H9 (cell line): Measurements from ENCODE around the gene ADAM19. TPM values are rescaled to one million over a fixed set of nuclear protein-coding genes. Genes with fewer than 3 reads are reported as not detected.

Experiments
- DNase-seq: peaks from one replicate; pipeline ENCODE4 v3.0.0-alpha.2; 2017
- H2AFZ ChIP-seq: one replicate; pipeline ENCODE4 v1.6.1; 2013; ENCODE audit warnings: mild to moderate bottlenecking, low read length, control low read depth, moderate library complexity
- H2AK5ac ChIP-seq: 2 replicates; pipeline ENCODE4 v1.6.1; 2013; ENCODE audit warnings: low read length, control low read depth, mixed read lengths; ENCODE audit not compliant: insufficient read length
- H2BK120ac ChIP-seq: one replicate; pipeline ENCODE4 v1.6.1; 2013; ENCODE audit warnings: low read depth, mild to moderate bottlenecking, low read length, control low read depth, inconsistent platforms; ENCODE audit not compliant: poor library complexity, severe bottlenecking
- H2BK12ac ChIP-seq: 2 replicates; pipeline ENCODE4 v1.6.1; 2013; ENCODE audit warnings: low read length, control low read depth, mixed read lengths, low read depth; ENCODE audit not compliant: insufficient read length
- H2BK15ac ChIP-seq: 2 replicates; pipeline ENCODE4 v1.6.1; 2013; ENCODE audit warnings: low read depth, low read length, control low read depth
- H2BK20ac ChIP-seq: one replicate; pipeline ENCODE4 v1.6.1; 2013; ENCODE audit warnings: low read depth, mild to moderate bottlenecking, low read length, control low read depth, inconsistent platforms; ENCODE audit not compliant: poor library complexity, severe bottlenecking
- H2BK5ac ChIP-seq: 2 replicates; pipeline ENCODE4 v1.6.1; 2013; ENCODE audit warnings: low read length, control low read depth, mixed read lengths; ENCODE audit not compliant: insufficient read length
- H3K14ac ChIP-seq: 2 replicates; pipeline ENCODE4 v1.6.1; 2013; ENCODE audit warnings: low read length, control low read depth; ENCODE audit not compliant: insufficient read depth
- H3K18ac ChIP-seq: 2 replicates; pipeline ENCODE4 v1.6.1; 2013; ENCODE audit warnings: low read depth, mild to moderate bottlenecking, mixed read lengths, low read length, control low read depth; ENCODE audit not compliant: insufficient read length
- H3K23ac ChIP-seq: 2 replicates; pipeline ENCODE4 v1.6.1; 2013; ENCODE audit warnings: low read length, control low read depth, mixed read lengths, low read depth; ENCODE audit not compliant: insufficient read length
- H3K23me2 ChIP-seq: 2 replicates; pipeline ENCODE4 v1.6.1; 2013; ENCODE audit warnings: low read depth, mild to moderate bottlenecking, mixed read lengths, low read length, control low read depth; ENCODE audit not compliant: insufficient read length, poor library complexity, severe bottlenecking
- H3K27ac ChIP-seq: 2 replicates; pipeline ENCODE4 v1.5.1; 2013; ENCODE audit warnings: low read length, control low read depth, mixed read lengths, low read depth; ENCODE audit not compliant: insufficient read length
- H3K27me3 ChIP-seq: 2 replicates; pipeline ENCODE4 v1.6.1; 2013; ENCODE audit warnings: low read length, control low read depth, inconsistent platforms; ENCODE audit not compliant: insufficient read depth
- H3K4ac ChIP-seq: 2 replicates; pipeline ENCODE4 v1.6.1; 2013; ENCODE audit warnings: low read depth, mild to moderate bottlenecking, control low read depth, inconsistent platforms, low read length, moderate library complexity
- H3K4me1 ChIP-seq: 2 replicates; pipeline ENCODE4 v1.6.1; 2013; ENCODE audit warnings: low read length, control low read depth, inconsistent platforms; ENCODE audit not compliant: insufficient read depth
- H3K4me2 ChIP-seq: 2 replicates; pipeline ENCODE4 v1.6.1; 2013; ENCODE audit warnings: low read length, control low read depth, mixed read lengths; ENCODE audit not compliant: insufficient read length, insufficient read depth
- H3K56ac ChIP-seq: 2 replicates; pipeline ENCODE4 v1.6.1; 2013; ENCODE audit warnings: low read depth, mild to moderate bottlenecking, mixed read lengths, low read length, control low read depth; ENCODE audit not compliant: insufficient read length
- H3K79me1 ChIP-seq: 2 replicates; pipeline ENCODE4 v1.6.1; 2013; ENCODE audit warnings: low read depth, mild to moderate bottlenecking, moderate library complexity, low read length, control low read depth, inconsistent platforms; ENCODE audit not compliant: insufficient read depth, poor library complexity, severe bottlenecking
- H3K79me2 ChIP-seq: 2 replicates; pipeline ENCODE4 v1.6.1; 2013; ENCODE audit warnings: low read length, control low read depth, inconsistent platforms; ENCODE audit not compliant: insufficient read depth
- H3K9ac ChIP-seq: 2 replicates; pipeline ENCODE4 v1.6.1; 2013; ENCODE audit warnings: low read length, control low read depth, mixed read lengths; ENCODE audit not compliant: insufficient read length; ENCODE audit errors: extremely low read depth
- H3K9me3 ChIP-seq: one replicate; pipeline ENCODE4 v1.6.1; 2013; ENCODE audit warnings: low read depth, low read length, inconsistent platforms; ENCODE audit not compliant: control insufficient read depth
- H3T11ph ChIP-seq: one replicate; pipeline ENCODE4 v1.6.1; 2013; ENCODE audit warnings: mild to moderate bottlenecking, low read length, control low read depth, inconsistent platforms
- H4K20me1 ChIP-seq: one replicate; pipeline ENCODE4 v1.6.1; 2013; ENCODE audit not compliant: control insufficient read depth, insufficient read length, insufficient read depth
- H4K5ac ChIP-seq: 2 replicates; pipeline ENCODE4 v1.6.1; 2013; ENCODE audit warnings: low read depth, mild to moderate bottlenecking, mixed read lengths, low read length, control low read depth; ENCODE audit not compliant: insufficient read length
- H4K8ac ChIP-seq: replicated peaks from 2 replicates; pipeline ENCODE4 v1.6.1; 2013; ENCODE audit warnings: low read length, control low read depth, mixed read lengths, low read depth; ENCODE audit not compliant: insufficient read length
- H4K91ac ChIP-seq: 2 replicates; pipeline ENCODE4 v1.6.1; 2013; ENCODE audit warnings: low read depth, mild to moderate bottlenecking, moderate library complexity, mixed read lengths, low read length, control low read depth; ENCODE audit not compliant: insufficient read length
- H3K27ac Mint-ChIP-seq, 3 experiments: 2 replicates in 2 of 3; 3 replicates in 1 of 3; pipeline ENCODE4 v1.8.0; 2020 to 2021; ENCODE audit warnings: mixed read lengths in 3 of 3, mild to moderate bottlenecking in 1 of 3, moderate library complexity in 1 of 3
- H3K27me3 Mint-ChIP-seq: 2 replicates; pipeline ENCODE4 v1.8.0; 2021; ENCODE audit warnings: low read depth, mild to moderate bottlenecking, moderate library complexity, mixed read lengths
- H3K36me3 Mint-ChIP-seq, 3 experiments: 2 replicates in 2 of 3; 3 replicates in 1 of 3; pipeline ENCODE4 v1.8.0; 2020 to 2021; ENCODE audit warnings: low read depth in 3 of 3, mixed read lengths in 3 of 3; ENCODE audit not compliant: insufficient read depth in 1 of 3
- H3K4me1 Mint-ChIP-seq, 2 experiments: 2 replicates each; pipeline ENCODE4 v1.8.0; 2020; ENCODE audit warnings: mixed read lengths in 2 of 2
- H3K4me3 Mint-ChIP-seq, 2 experiments: 2 replicates in 1 of 2; 3 replicates in 1 of 2; pipeline ENCODE4 v1.8.0; 2020 to 2021; ENCODE audit warnings: mild to moderate bottlenecking in 2 of 2, mixed read lengths in 2 of 2, moderate library complexity in 1 of 2
- H3K9me3 Mint-ChIP-seq, 2 experiments: 2 replicates in 1 of 2; 3 replicates in 1 of 2; pipeline ENCODE4 v1.8.0; 2020; ENCODE audit warnings: mild to moderate bottlenecking in 2 of 2, mixed read lengths in 2 of 2, moderate library complexity in 1 of 2
- CTCF ChIP-seq: fragments of 200-600 bp; sonication (generic); conservative IDR thresholded peaks from 3 replicates; pipeline ENCODE4 v1.8.0; 2021; ENCODE audit warnings: antibody characterized with exemption, mild to moderate bottlenecking
- WGBS: extraction: QIAGEN DNeasy Blood & Tissue Kit; methylation state at CpG from one replicate; pipeline ENCODE4 v1.1.7; 2013; ENCODE audit warnings: missing lambda C conversion rate, low lambda C conversion rate, mixed read lengths; ENCODE audit not compliant: insufficient read length; ENCODE audit errors: extremely low coverage; 5-methylcytosine and 5-hydroxymethylcytosine counted together
- total RNA-seq: library from RNA; stranded (reverse); gene quantifications from 2 replicates; pipeline ENCODE4 v1.2.1, GENCODE V29; 2021

The ADAM19 gene
- total RNA-seq, 1 experiment from 2014 or later = 9.9 TPM

GRCh38 chr5:157514974-157515373 is 60.6 kb downstream of the ADAM19 start:
- DNase-seq = no peak
- no peak overlapping the region for H3K4me3 Mint-ChIP-seq
- Histone ChIP-seq H2BK5ac (no peak overlapping the region), H4K91ac (no peak overlapping the region), H3K18ac (no peak overlapping the region), H3K14ac (no peak overlapping the region), H4K5ac (no peak overlapping the region), H3K9ac (no peak overlapping the region), H3T11ph (no peak overlapping the region), H3K4ac (no peak overlapping the region), H3K79me2 (no peaks in the 10 kb centered on the region), H2AK5ac (no peak overlapping the region), H4K8ac (no peak overlapping the region), H3K27me3 (no peaks in the 10 kb centered on the region), H4K20me1 (no peaks in the 10 kb centered on the region), H3K23ac (no peak overlapping the region), H3K4me1 (no peaks in the 10 kb centered on the region), H3K56ac (no peak overlapping the region), H3K9me3 (no peaks in the 10 kb centered on the region), H2BK120ac (no peak overlapping the region), H3K23me2 (no peaks in the 10 kb centered on the region), H2BK12ac (no peak overlapping the region), H2BK15ac (no peak overlapping the region), H3K27ac (no peak overlapping the region), H2BK20ac (no peak overlapping the region), H2AFZ (no peak overlapping the region), H3K4me2 (no peak overlapping the region), H3K79me1 (no peaks in the 10 kb centered on the region)
- no peaks in the 10 kb centered on the region for H3K4me1 Mint-ChIP-seq
- no peak overlapping the region for H3K27ac Mint-ChIP-seq
- no CpG with 5 or more reads among the region's 2 CpGs for WGBS
- no peak for TF ChIP-seq CTCF
- no peaks in the 10 kb centered on the region for H3K9me3 Mint-ChIP-seq
- H3K36me3 Mint-ChIP-seq = peaks cover 2 to 6% (median 2%) of the 10 kb centered on the region in 3 experiments; a peak in 6 of 7 replicates
- no peaks in the 10 kb centered on the region for H3K27me3 Mint-ChIP-seq
